WTC11 (cell line): ENCODE data around the gene MTA2. TPM values are rescaled to one million over a fixed set of nuclear protein-coding genes. Genes with fewer than 3 reads are reported as not detected.
A peak's percentile ranks its signal among the peaks of the same experiment; 100 is the strongest.

Experiments
- CDX4 ChIP-seq: fragments of 250-450 bp; sonication (Bioruptor Pico); IDR thresholded peaks from 2 replicates; pipeline ENCODE4 v1.9.0; 2021; ENCODE audit warnings: moderate library complexity, mild to moderate bottlenecking, inconsistent platforms, borderline replicate concordance
- CREB1 ChIP-seq: sonication (generic); formaldehyde crosslinking; IDR thresholded peaks from 2 replicates; pipeline ENCODE4 v1.8.0; 2023; ENCODE audit warnings: mild to moderate bottlenecking, missing genetic modification reagents
- ETV6 ChIP-seq: sonication (generic); formaldehyde crosslinking; IDR thresholded peaks from 2 replicates; pipeline ENCODE4 v1.8.1; 2022; ENCODE audit warnings: mild to moderate bottlenecking, missing genetic modification reagents
- FOXP1 ChIP-seq: sonication (generic); formaldehyde crosslinking; IDR thresholded peaks from 2 replicates; pipeline ENCODE4 v1.8.0; 2022; ENCODE audit warnings: missing genetic modification reagents, mild to moderate bottlenecking, moderate library complexity, borderline replicate concordance
- JUN ChIP-seq: sonication (generic); formaldehyde crosslinking; IDR thresholded peaks from 2 replicates; pipeline ENCODE4 v1.8.0; 2023; ENCODE audit warnings: mild to moderate bottlenecking, missing genetic modification reagents
- NR1H2 ChIP-seq: sonication (generic); formaldehyde crosslinking; IDR thresholded peaks from 2 replicates; pipeline ENCODE4 v1.9.0; 2021; ENCODE audit warnings: mild to moderate bottlenecking, moderate library complexity, missing genetic modification reagents
- NR2C2 ChIP-seq: sonication (generic); formaldehyde crosslinking; IDR thresholded peaks from 2 replicates; pipeline ENCODE4 v1.8.0; 2022; ENCODE audit warnings: mild to moderate bottlenecking, missing genetic modification reagents
- TP53 ChIP-seq: sonication (generic); formaldehyde crosslinking; IDR thresholded peaks from 2 replicates; pipeline ENCODE4 v1.8.1; 2023; ENCODE audit warnings: mild to moderate bottlenecking, missing genetic modification reagents
- ZNF121 ChIP-seq: sonication (generic); formaldehyde crosslinking; IDR thresholded peaks from 2 replicates; pipeline ENCODE4 v1.8.0; 2023; ENCODE audit warnings: missing genetic modification reagents
- ZNF219 ChIP-seq: sonication (generic); formaldehyde crosslinking; IDR thresholded peaks from 2 replicates; pipeline ENCODE4 v1.8.0; 2023; ENCODE audit warnings: missing genetic modification reagents, mild to moderate bottlenecking, borderline replicate concordance
- total RNA-seq: library from RNA; stranded (reverse); gene quantifications from 3 replicates; pipeline ENCODE4 v1.2.3, GENCODE V29; 2021
- TF ChIP-seq, protein P1 (sequence below): sonication (generic); formaldehyde crosslinking; IDR thresholded peaks from 2 replicates; pipeline ENCODE4 v1.8.1; 2022; ENCODE audit warnings: mild to moderate bottlenecking, missing genetic modification reagents, moderate library complexity, borderline replicate concordance
- TF ChIP-seq, protein P2 (sequence below): sonication (generic); formaldehyde crosslinking; IDR thresholded peaks from 2 replicates; pipeline ENCODE4 v1.8.1; 2023; ENCODE audit warnings: mild to moderate bottlenecking, missing genetic modification reagents, moderate library complexity
- TF ChIP-seq, protein P3 (sequence below): sonication (generic); formaldehyde crosslinking; IDR thresholded peaks from 2 replicates; pipeline ENCODE4 v1.8.0; 2023; ENCODE audit warnings: missing genetic modification reagents, mild to moderate bottlenecking, borderline replicate concordance
- TF ChIP-seq, protein P4 (sequence below): sonication (generic); formaldehyde crosslinking; IDR thresholded peaks from 2 replicates; pipeline ENCODE4 v1.8.0; 2022; ENCODE audit warnings: missing genetic modification reagents
- TF ChIP-seq, protein P5 (sequence below): sonication (generic); formaldehyde crosslinking; IDR thresholded peaks from 2 replicates; pipeline ENCODE4 v1.8.0; 2023; ENCODE audit warnings: mild to moderate bottlenecking, missing genetic modification reagents
- TF ChIP-seq, protein P6 (sequence below): sonication (generic); formaldehyde crosslinking; conservative IDR thresholded peaks from 2 replicates; pipeline ENCODE4 v1.8.1; 2022; ENCODE audit warnings: mild to moderate bottlenecking, missing genetic modification reagents
- TF ChIP-seq, protein P7 (sequence below): sonication (generic); formaldehyde crosslinking; IDR thresholded peaks from 2 replicates; pipeline ENCODE4 v1.8.1; 2023; ENCODE audit warnings: mild to moderate bottlenecking, missing genetic modification reagents, borderline replicate concordance

Gene MTA2
- total RNA-seq, 1 experiment from 2014 or later = 115 TPM

DNA sequence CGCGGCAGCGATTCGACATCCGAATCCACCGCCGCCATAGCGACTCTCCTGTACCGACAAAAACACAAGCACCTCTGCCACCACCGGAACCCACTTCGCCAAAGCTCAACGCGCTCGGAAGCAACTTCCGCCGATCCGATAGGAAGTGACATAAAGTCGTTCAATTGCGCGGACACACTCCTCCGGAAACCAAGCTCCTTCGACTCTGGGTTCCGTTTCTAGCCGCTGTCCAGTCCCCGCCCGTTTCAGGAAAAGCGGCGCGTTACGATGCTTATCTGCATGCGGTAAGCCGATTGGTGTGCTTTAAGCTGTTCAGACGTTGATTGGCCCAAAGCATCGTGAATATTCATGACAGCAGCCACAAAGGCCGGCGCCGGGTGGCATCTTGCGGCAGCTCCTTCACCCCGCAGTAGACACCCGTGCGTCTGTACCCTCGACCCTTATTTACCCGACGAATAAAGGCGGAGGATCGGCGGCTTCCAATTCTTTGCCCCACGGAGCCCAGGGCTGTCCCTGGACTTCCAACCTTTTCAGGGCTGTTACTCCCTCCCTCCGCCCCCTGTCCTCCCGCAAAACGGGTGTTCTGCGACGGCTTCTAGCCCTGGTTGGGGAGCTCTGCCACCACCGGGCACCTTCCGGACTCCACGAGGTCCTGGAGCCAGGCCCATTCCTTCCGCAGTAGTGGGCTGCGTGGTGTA is 10.1 kb downstream of the MTA2 start, which contains the start of gene TUT1 (continued):
- TF ChIP-seq, protein P1, sequence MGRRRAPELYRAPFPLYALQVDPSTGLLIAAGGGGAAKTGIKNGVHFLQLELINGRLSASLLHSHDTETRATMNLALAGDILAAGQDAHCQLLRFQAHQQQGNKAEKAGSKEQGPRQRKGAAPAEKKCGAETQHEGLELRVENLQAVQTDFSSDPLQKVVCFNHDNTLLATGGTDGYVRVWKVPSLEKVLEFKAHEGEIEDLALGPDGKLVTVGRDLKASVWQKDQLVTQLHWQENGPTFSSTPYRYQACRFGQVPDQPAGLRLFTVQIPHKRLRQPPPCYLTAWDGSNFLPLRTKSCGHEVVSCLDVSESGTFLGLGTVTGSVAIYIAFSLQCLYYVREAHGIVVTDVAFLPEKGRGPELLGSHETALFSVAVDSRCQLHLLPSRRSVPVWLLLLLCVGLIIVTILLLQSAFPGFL (CRISPR knock-in tag) = no peak
- TF ChIP-seq, protein P2, sequence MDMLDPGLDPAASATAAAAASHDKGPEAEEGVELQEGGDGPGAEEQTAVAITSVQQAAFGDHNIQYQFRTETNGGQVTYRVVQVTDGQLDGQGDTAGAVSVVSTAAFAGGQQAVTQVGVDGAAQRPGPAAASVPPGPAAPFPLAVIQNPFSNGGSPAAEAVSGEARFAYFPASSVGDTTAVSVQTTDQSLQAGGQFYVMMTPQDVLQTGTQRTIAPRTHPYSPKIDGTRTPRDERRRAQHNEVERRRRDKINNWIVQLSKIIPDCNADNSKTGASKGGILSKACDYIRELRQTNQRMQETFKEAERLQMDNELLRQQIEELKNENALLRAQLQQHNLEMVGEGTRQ = peak; percentile 48
- peak; percentile 68; the same call in 1 of the 2 replicates for TF ChIP-seq FOXP1 (CRISPR knock-in tag)
- TF ChIP-seq, protein P3, sequence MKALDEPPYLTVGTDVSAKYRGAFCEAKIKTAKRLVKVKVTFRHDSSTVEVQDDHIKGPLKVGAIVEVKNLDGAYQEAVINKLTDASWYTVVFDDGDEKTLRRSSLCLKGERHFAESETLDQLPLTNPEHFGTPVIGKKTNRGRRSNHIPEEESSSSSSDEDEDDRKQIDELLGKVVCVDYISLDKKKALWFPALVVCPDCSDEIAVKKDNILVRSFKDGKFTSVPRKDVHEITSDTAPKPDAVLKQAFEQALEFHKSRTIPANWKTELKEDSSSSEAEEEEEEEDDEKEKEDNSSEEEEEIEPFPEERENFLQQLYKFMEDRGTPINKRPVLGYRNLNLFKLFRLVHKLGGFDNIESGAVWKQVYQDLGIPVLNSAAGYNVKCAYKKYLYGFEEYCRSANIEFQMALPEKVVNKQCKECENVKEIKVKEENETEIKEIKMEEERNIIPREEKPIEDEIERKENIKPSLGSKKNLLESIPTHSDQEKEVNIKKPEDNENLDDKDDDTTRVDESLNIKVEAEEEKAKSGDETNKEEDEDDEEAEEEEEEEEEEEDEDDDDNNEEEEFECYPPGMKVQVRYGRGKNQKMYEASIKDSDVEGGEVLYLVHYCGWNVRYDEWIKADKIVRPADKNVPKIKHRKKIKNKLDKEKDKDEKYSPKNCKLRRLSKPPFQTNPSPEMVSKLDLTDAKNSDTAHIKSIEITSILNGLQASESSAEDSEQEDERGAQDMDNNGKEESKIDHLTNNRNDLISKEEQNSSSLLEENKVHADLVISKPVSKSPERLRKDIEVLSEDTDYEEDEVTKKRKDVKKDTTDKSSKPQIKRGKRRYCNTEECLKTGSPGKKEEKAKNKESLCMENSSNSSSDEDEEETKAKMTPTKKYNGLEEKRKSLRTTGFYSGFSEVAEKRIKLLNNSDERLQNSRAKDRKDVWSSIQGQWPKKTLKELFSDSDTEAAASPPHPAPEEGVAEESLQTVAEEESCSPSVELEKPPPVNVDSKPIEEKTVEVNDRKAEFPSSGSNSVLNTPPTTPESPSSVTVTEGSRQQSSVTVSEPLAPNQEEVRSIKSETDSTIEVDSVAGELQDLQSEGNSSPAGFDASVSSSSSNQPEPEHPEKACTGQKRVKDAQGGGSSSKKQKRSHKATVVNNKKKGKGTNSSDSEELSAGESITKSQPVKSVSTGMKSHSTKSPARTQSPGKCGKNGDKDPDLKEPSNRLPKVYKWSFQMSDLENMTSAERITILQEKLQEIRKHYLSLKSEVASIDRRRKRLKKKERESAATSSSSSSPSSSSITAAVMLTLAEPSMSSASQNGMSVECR (CRISPR knock-in tag) = peak; percentile 25; the same call in 1 of the 2 replicates
- TF ChIP-seq, protein P4, sequence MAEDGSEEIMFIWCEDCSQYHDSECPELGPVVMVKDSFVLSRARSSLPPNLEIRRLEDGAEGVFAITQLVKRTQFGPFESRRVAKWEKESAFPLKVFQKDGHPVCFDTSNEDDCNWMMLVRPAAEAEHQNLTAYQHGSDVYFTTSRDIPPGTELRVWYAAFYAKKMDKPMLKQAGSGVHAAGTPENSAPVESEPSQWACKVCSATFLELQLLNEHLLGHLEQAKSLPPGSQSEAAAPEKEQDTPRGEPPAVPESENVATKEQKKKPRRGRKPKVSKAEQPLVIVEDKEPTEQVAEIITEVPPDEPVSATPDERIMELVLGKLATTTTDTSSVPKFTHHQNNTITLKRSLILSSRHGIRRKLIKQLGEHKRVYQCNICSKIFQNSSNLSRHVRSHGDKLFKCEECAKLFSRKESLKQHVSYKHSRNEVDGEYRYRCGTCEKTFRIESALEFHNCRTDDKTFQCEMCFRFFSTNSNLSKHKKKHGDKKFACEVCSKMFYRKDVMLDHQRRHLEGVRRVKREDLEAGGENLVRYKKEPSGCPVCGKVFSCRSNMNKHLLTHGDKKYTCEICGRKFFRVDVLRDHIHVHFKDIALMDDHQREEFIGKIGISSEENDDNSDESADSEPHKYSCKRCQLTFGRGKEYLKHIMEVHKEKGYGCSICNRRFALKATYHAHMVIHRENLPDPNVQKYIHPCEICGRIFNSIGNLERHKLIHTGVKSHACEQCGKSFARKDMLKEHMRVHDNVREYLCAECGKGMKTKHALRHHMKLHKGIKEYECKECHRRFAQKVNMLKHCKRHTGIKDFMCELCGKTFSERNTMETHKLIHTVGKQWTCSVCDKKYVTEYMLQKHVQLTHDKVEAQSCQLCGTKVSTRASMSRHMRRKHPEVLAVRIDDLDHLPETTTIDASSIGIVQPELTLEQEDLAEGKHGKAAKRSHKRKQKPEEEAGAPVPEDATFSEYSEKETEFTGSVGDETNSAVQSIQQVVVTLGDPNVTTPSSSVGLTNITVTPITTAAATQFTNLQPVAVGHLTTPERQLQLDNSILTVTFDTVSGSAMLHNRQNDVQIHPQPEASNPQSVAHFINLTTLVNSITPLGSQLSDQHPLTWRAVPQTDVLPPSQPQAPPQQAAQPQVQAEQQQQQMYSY (CRISPR knock-in tag) = no peak
- TF ChIP-seq, protein P5, sequence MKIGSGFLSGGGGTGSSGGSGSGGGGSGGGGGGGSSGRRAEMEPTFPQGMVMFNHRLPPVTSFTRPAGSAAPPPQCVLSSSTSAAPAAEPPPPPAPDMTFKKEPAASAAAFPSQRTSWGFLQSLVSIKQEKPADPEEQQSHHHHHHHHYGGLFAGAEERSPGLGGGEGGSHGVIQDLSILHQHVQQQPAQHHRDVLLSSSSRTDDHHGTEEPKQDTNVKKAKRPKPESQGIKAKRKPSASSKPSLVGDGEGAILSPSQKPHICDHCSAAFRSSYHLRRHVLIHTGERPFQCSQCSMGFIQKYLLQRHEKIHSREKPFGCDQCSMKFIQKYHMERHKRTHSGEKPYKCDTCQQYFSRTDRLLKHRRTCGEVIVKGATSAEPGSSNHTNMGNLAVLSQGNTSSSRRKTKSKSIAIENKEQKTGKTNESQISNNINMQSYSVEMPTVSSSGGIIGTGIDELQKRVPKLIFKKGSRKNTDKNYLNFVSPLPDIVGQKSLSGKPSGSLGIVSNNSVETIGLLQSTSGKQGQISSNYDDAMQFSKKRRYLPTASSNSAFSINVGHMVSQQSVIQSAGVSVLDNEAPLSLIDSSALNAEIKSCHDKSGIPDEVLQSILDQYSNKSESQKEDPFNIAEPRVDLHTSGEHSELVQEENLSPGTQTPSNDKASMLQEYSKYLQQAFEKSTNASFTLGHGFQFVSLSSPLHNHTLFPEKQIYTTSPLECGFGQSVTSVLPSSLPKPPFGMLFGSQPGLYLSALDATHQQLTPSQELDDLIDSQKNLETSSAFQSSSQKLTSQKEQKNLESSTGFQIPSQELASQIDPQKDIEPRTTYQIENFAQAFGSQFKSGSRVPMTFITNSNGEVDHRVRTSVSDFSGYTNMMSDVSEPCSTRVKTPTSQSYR (CRISPR knock-in tag) = no peak
- TF ChIP-seq ETV6 (CRISPR knock-in tag) = peak; percentile 91
- TF ChIP-seq TP53 (CRISPR knock-in tag) = no peak
- no peak for TF ChIP-seq ZNF121 (CRISPR knock-in tag)
- TF ChIP-seq CDX4 (CRISPR knock-in tag) = no peak
- TF ChIP-seq NR2C2 = no peak
- peak; percentile 13; the same call in 1 of the 2 replicates for TF ChIP-seq JUN (CRISPR knock-in tag)
- TF ChIP-seq, protein P6, sequence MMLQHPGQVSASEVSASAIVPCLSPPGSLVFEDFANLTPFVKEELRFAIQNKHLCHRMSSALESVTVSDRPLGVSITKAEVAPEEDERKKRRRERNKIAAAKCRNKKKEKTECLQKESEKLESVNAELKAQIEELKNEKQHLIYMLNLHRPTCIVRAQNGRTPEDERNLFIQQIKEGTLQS = no peak
- TF ChIP-seq CREB1 (CRISPR knock-in tag) = peak; percentile 65; the same call in 1 of the 2 replicates
- no peak for TF ChIP-seq ZNF219 (CRISPR knock-in tag)
- TF ChIP-seq, protein P7, sequence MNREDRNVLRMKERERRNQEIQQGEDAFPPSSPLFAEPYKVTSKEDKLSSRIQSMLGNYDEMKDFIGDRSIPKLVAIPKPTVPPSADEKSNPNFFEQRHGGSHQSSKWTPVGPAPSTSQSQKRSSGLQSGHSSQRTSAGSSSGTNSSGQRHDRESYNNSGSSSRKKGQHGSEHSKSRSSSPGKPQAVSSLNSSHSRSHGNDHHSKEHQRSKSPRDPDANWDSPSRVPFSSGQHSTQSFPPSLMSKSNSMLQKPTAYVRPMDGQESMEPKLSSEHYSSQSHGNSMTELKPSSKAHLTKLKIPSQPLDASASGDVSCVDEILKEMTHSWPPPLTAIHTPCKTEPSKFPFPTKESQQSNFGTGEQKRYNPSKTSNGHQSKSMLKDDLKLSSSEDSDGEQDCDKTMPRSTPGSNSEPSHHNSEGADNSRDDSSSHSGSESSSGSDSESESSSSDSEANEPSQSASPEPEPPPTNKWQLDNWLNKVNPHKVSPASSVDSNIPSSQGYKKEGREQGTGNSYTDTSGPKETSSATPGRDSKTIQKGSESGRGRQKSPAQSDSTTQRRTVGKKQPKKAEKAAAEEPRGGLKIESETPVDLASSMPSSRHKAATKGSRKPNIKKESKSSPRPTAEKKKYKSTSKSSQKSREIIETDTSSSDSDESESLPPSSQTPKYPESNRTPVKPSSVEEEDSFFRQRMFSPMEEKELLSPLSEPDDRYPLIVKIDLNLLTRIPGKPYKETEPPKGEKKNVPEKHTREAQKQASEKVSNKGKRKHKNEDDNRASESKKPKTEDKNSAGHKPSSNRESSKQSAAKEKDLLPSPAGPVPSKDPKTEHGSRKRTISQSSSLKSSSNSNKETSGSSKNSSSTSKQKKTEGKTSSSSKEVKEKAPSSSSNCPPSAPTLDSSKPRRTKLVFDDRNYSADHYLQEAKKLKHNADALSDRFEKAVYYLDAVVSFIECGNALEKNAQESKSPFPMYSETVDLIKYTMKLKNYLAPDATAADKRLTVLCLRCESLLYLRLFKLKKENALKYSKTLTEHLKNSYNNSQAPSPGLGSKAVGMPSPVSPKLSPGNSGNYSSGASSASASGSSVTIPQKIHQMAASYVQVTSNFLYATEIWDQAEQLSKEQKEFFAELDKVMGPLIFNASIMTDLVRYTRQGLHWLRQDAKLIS = no peak; the same call in 1 of the 2 replicates
- no peak for TF ChIP-seq NR1H2 (CRISPR knock-in tag)
